COLO829 (cell line): Measurements from ENCODE around the gene LRRC75A.
"Not testable (repeated sequence)": the region's sequence is repeated elsewhere in the genome, so short reads cannot be mapped to it uniquely, and the experiment has no call there.

ENCODE experiments used
- DNase-seq: peaks from one replicate; pipeline ENCODE4 v3.0.0; 2012; ENCODE audit warnings: low spot score

LRRC75A gene

GRCh38 chr17:16398270-16399267 is 93.4 kb downstream of the LRRC75A start:
- DNase-seq = no peak

- not testable (repeated sequence) for DNase-seq
These were observed 95.3 kb downstream of the LRRC75A start for GRCh38 chr17:16396693-16397092.

GRCh38 chr17:16395887-16396286 is 96.1 kb downstream of the LRRC75A start:
- not testable (repeated sequence) for DNase-seq

- DNase-seq = not testable (repeated sequence)
These were observed 99.5 kb downstream of the LRRC75A start for GRCh38 chr17:16392491-16392890.
